ENCODE results near the gene HINT1.

- TF ChIP-seq CTCF (IDR thresholded peaks at IDR 0.05) (no peak), POLR2A (IDR thresholded peaks at IDR 0.05) (no peak)
Measured at GRCh38 chr5:131206772-131207171, 41.7 kb upstream of the HINT1 start.
